Stimulated activated CD4-positive, alpha-beta T cell treated with anti-CD3 and anti-CD28 coated beads, Interleukin-12 subunit alpha, Interleukin-12 subunit beta, amount 100 ng/mL, for 4 hours (primary cell): ENCODE results near the gene SLC66A1.

Source experiments
- DNase-seq: peaks from one replicate; pipeline ENCODE4 v3.0.0-alpha.2; 2020

Gene SLC66A1

DNA sequence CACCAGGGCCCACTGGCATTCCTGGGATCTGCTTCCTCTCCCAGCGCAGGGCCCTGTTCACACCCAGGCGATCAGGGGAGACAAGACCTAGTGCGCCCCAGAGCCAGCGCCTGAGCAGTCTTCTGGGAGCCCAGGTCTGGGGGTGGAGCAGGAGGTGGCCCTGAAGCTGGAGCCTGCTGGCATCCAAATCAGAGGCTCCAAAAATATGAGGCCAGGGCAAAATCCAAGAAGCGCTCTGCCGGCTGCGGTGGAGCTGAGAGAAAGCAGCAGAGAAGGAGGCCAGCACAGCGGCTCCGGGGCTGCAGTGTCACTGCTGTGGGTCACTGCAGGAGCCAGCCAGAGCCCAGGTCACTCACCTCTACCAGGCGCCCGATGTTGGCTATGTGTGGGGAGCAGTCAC lies 32.7 kb downstream of the SLC66A1 start:
- no peak for DNase-seq

DNA sequence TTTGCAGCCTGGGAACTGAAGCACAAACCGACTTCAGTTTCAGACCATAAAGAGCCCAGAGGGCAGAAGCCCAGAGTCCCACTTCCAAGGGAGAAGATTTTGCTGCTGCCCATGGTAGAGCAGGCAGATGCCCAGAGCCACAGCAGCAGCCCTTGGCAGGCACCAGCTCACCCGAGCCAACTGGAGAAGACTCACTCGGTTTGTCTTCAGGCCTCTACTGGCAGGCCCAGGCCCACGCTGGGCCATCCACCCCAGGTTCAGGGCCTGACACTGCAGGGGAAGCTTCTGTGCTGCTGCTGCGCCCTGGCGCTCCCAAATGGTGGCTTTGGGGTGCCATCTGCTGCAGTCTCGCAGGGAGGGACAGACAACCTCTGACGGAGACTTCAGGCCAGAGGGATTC lies 33.3 kb downstream of the SLC66A1 start:
- DNase-seq = no peak

DNA sequence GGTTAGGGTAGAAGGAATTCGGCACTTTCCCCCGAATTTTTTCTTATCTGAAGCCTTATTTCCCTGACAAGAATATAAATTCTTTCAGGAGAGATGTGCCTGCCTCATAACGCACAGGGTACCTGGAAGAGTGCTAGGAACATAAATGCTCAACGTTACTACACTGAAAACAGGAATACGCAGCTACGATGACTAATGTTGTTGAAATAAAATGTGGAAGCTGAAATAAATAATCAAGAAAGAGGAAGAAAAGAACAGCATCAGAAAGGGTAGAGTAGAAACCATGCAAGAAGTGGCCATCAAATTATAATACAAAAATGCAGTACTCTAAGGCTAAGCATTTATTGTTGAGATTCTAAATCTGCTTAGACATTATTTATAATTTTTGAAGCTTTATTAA lies 33.9 kb downstream of the SLC66A1 start:
- no peak for DNase-seq

DNA sequence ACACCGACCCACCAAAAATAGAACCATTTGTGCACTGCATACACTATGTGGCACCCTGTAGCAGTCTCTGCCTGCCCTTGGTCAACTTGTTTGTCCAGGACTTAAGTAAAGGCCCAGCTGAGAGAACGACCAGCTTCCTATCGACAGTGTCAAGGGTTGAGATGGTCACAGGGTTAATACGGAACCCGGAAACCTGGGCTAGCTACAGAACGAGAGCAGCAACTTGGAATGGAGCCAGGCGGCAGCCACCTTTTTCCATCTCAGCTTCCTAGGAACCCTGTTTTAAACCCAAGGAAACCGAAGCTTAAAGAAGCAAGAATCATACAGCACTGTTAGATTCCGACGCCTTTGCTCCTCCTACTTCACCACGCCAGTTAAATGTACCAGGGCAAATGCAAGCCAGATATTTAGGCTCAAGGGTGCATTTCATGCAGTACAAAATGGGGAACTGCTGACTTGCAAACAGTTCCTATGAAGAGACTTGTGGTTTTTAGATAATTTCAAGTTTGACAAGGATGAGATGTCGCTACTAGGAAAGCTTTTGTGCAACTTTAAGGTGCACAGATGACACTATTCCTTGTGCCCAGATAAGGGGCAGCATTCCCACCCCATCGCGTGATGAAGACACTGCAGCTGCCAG lies 35.5 kb downstream of the SLC66A1 start:
- no peak for DNase-seq

DNA sequence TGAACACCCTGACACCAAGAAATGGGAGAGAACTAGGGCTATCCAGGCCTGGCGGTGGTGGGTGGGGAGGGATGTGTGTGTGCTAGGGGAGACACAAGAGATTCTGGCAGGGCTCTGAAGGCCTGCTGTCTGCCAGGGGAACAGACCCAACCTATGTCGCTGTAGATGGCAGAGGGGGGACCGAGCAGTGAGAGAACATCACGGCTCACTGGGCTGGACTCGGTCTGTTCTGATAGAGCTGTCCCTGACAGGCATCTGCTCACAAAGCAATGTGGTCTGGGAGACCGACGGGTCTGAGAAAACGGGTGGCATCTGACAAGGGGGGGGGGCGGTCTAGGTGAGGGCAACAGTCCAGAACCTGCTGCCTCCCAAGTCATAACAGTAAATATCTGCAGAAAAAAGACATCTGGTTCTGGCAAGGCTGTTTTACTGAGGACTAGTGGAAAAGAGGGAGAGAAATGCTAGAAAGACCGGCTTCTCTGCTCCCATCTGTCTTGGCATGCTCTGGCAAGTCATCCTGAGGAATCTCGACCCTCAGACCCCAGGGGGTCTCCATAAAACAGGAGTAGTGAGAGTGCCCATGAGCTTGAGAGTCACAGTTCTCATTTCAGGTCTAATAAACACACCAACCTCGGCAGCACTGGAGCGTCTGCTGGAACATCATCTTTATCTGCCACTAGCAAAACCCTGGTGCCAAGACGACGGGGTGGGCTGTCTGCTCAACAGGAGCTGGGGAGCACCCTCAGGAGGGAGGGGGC lies 36.5 kb downstream of the SLC66A1 start:
- DNase-seq = no peak

DNA sequence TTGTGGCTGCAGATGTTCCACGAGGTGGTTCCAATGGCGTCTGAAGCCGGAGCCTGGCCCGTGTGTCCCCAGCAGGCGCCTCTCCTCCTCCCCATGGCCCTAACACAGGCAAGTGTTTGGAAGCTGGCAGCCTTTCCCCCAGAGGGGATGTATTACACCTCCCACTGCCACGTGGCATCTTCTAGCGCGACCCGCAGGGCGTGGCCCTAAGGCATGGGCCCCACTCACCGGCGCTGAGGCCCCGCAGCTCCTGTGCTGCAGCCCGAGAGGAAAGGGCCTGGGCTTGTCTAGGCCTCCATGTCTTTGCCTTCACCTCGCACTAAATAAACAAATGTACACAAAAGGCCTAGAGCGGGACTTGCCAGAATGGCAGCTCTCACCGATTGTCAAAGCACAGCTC lies 37.9 kb downstream of the SLC66A1 start:
- DNase-seq = no peak

DNA sequence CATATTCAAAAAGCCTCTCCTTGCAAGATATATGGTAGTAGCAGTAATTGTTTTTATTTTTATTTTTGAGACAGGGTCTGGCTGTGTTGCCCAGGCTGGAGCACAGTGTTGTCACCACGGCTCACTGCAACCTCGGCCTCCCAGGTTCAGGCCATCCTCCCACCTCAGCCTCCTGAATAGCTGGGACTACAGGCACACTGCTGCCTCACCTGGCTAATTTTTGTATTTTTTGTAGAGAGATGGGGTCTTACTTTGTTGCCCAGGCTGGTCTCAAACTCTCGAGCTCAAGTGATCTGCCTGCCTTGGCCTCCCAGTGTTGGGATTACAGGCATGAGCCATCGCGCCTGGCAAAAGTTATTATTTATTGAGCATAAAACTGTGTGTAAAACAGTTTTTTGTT lies 38.4 kb downstream of the SLC66A1 start:
- DNase-seq = no peak

DNA sequence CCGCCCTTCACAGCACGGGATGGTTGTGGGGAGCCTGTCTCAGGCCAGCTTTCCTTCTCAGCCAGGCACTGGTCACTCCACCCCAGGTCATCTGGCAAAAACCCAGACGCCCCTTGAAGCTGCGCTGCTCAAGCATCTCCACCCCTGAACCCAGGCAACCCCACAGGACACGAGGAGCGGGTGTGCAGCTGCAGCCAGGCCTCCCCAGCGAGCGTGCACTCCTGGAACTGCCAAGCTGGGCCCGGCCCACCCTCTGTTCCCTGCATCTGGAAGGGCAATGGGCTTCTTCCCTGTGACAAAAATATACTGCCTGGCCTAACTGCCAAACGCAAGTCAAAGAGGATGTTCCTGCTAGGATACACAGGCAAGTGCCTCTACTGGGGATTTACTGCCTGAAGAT lies 39.7 kb downstream of the SLC66A1 start:
- DNase-seq = no peak

DNA sequence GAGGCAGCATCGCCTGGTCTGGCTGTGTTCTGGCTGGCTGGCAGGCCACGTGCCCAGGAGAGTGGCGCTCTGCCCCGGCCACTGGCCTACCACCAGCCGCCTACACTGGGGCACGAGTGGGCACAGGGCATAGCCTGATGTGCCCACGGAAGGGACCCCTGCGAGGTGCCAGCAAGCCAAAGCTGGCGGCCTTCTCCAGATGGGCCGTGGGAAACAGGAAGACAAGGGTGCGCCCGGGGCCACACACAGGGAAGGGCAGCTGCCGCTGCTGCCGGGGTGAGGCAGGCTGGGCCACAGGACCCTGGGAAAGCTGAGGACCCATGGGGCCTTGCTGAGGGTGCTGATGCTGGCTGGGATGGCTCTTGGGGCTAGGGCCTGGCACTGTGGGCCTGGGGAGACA lies 40.7 kb downstream of the SLC66A1 start:
- DNase-seq = no peak

DNA sequence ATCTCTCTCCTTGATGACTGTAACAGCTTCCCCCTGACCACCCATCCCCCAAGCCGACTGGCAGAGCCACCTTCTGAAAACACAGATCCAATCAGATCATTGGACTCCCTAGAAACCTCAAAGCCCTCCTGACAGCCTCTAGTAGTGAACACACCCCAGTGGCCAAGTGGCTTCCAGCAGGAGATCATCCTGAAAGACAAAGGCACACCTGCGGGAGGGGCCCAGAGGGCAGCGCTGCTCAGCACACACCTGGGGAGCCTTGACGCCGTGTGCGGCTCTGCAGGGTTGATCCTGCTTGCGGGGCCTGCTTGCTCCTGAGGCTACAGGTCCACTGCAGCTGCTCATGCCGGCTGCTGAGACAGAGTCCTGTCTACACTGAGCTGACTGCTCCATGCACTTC lies 41.5 kb downstream of the SLC66A1 start:
- no peak for DNase-seq

DNA sequence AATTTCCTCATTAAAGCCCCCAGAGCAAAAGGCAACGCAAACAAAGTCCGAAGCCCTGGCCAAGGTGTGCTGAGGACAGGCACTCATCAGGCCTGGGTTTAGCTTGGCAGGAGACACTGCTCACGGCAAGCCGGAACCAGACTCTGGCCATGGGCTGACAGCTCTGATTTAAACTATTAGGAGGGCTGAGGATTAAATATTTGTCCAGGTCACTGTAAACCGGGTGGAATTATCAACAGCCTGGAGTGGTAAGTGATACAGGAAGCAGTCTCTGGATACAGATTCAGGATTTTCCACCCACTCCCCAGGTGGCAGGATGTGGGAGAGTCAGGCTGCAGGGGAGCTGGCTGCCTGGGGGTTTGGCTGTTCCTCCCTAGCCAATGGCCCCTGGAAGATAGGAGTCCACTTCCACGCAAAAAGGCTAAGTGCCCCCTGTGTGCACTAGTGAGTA lies 42.4 kb downstream of the SLC66A1 start:
- no peak for DNase-seq

DNA sequence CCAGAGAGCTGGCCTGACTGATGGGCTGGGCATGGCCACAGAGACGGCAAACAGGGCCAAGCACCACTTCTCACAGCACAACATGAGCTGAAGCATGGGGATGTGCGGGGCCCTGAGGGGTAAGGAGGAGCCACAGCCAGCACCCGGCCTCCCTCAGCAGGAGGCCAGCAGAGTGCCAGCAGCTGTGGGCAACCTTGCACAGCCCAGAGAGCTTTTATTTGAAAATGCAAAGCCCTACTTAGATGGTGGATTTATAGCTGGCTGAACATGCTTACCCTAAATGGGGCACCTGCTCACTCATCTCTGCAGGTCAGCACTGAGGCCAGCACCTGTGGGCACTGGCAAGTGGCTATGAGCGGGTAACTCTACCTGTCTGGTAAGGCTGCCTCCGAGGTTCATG lies 44.1 kb downstream of the SLC66A1 start:
- DNase-seq = no peak

DNA sequence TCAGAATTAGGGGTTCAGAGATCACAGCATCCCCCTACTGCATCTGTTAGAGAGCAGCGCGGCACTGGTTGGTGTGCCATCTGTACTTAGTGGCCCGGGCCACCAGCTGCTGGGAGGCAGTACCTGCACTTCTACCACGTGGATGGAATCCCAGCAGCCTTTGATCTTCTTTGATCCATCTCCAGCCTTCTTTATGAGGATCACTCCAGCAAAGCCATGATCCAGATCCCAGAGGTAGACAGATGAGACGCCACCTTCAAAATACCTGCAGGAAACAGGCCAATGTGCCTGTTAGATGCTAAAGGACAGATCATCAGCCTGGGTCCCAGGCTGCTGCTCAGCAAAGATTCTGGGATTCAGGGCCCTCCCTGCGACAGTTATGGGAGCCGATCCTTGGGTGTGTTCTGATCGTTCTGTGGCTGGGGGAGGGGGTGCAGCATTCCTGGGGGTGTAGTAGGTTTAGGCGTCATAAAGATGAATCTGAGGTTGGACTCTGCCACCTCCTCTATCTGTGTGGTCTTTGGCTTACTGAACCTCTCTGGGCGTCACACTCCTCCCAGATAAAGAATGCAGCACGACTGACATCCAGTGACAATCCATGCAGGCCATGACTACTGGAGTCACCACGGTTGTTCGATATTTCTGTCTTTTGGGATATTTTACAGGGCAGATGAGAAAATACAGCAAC lies 45.3 kb downstream of the SLC66A1 start:
- DNase-seq = no peak

DNA sequence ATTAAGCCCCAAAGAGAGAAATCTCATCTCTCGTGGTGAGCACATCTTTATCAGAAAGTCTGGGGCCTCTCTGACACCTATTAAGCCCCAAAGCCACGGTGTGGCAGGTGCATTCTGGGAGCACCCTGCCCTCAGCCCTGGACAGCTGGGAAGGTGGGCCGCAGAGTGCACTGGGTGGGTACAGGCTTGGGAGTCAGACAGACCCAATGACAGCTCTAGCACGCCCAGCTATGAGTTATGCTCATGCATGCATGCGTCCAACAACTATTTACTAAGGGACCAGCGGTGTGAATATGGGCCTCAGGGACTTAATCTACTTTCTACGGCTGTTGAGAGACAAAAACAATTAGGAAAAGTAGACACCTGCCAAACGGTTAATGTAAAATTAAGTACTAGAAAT lies 46.6 kb downstream of the SLC66A1 start:
- no peak for DNase-seq

DNA sequence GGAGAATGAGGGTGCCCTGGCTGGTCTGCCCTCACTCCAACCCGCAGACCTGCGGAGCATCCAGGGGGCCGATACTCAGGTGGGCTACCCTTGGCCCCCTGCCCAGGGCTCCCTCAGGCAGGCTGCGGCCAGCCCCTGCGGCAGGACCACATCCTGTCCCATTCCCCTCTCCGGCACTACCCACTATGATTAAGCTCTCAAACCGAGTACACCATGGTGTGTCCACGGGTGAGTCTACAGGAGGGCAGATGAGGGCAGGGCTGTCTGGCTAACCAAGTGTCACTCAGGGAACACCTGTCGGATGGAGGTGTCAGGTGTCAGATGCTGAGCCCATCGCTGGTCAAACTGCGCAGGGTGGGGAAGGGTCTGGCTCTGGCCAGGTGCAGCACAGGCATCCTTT lies 47.2 kb downstream of the SLC66A1 start:
- no peak for DNase-seq

DNA sequence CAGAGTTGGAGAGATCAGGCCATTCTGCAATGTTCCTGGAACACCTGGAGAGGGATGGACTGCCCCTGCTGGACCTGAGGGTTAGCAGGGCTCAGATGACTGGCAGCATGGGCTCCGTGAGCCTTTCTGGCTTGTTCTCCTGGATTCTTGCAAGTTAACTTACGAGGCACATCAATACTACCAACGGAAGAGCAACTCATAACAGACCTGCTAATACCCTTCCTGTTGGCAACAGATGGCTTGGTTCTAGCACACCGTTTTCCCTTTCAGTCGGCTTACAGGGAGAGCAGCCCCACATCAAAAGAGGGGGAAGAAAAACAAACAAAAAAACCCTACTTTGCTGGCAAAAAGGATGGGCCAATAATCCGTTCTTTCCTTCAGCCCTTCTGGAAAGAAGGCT lies 47.9 kb downstream of the SLC66A1 start:
- no peak for DNase-seq

DNA sequence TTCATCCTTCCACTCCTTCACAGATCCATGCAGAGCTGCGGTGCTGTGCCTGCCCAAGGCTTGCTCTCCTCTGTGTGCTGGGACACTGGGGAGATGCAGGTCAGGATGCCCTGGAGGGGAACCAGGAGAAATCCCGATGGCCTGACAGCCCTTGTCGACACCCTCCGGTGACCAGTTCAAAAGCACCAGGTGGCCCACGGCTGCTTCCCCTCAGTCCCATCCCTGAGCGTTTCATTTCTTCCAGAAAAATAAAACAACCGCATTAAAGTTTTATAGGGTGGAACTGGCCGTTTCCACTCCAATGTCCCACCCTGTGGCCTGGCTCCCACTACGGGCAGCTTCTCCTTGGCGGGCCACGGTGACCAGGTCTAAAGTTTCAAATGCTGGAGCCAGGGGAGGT lies 48.3 kb downstream of the SLC66A1 start:
- DNase-seq = no peak

DNA sequence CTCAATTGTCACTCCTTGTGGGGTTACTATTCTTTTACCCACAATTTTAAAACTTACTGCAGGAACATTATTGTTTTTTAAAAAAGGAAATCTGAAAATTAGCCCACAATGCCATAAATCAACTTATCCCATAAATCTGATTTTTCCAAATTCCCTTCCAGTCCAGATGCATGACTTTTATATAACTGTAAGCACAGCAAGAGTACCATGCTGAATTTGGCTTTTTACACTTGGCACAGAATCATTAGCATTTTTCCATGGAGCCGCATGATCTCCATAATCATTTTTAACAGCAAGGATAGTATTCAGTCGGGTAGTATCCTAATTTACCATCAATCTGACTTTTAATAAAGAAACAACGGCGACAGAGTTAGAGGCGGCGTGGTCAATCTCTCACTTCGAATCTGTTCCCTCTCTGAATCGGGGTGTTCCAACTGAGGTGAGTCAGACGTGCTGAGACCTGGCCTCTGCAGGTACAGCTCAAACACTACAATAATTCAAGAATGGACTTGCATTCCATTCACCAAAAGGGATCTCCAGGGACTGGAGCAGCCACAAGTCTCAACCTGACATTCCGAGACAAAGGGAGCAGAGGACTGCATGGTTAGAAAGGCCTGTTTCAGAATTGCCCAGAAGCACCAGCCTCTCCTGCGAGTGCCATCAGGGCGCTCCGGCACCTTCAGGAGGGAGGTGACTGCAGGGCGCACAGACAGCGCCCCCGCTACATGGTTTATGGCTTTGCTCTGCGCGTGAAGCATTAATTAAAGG lies 48.9 kb downstream of the SLC66A1 start:
- DNase-seq = no peak

DNA sequence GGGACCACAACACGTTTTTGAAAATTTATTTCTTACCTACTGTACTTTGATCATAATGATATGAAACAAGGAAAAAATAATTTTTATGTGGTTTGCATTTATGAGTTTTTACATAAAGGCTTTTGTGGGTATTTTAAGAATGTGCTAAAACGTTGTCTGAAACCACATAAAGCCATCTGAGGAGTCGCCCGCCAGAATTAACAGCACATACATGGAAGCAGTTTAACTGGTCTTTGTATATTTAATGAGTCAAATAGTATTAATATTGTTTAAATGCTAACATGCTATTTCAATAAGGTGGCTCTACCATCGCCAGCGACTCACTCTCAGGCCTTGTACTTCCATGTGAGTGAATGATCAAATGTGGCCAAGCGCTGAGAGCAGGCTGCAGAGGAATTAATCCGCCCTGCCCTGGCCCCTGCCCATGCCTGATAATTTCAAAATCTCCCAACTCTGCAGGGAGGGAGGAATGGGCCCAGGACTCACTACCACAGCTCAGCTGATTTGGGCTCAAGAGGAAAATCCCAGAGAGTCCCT lies 49.6 kb downstream of the SLC66A1 start:
- no peak for DNase-seq

DNA sequence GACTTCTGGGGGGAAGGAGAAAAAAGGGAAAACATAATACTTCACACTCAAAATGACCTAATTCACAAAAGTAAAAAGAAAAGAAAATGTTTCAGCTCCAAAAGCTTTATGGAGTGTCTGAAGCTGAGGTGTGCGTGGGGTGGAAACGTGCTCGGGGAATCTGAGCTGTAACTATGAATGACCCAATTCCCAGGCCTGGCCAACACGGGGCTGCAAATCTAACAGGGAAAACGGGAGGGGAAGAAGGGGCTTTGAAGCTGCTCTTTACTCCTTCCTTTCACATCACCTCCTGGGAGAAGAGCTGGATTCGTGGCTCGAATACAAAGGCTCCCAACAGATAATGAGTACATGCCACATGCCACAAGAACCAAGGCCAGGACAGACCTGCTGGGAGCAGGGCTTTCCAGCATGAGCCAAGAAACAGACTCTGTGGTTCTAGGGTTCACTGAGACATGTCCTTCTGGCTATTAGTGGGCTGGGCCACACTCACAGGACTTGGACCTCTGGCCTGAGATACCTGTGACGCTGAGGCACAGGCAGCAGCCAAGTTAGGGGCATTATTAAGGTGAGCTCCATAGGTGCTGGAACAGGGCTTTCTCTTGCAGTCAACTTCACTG lies 51.5 kb downstream of the SLC66A1 start:
- no peak for DNase-seq

DNA sequence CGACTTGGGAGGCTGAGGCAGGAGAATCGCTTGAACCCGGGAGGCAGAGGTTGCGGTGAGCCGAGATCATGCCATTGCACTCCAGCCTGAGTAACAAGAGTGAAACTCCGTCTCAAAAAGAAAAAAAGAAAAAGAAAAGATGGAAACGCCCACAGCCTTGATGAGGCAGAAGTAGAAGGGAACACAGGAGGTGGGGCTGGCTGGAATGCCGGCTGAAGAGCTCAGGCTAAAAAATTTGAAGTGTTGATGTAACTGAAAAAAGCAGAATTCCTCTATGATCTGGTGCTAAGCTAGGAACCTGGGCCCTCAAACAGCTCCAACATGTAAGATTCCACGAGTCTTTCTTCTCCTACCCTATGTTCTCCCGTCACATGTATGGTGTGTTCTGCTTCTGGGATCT lies 53.6 kb downstream of the SLC66A1 start:
- no peak for DNase-seq
